NCI-H2171 treated with DMSO at 0.1 percent for 48 hours (cell line): Measurements from ENCODE around the gene PSMB7.

Experiments used
- DNase-seq: peaks from one replicate; lab custom pipeline; 2025; lab: John Stamatoyannopoulos, UW

PSMB7 gene

DNA sequence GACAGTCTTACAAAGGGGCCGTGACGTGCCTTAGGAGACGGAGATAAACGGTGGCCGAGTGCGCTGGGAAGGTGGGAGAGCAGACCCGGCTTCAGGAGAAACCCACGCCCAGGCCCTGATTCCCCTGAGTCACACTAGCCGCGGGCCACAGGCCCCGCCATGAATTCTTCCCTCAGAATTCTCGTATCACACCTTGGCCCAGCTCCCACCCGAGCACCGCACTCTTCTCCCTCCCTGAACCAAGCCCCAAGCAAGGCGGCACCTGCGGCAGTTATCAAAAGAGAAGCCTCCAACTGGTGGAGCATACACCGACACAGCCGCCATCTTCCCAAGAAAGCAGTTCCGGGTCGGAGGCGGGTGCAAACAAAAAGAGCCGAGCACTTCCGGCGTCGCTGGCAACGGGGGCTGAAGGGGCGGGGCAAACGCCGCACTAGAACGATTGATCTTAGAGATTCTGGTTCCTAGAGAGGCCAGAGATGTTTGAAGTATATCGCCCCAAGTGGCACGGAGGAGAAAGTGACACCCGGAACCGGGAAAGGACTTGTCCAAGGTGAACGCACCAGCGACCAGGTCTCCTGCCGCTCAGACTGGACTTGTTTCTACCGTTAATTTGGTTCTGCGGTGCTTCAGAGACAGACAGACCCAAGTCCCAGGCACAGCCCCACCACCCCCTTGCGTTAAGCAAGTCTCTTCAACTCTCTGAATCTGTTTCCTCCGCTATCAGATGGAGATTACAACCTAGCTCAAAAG is at the start of gene PSMB7:
Gene PSMB7, minus strand, starts transcription at position 341 of the 750 bp plus-strand sequence. Its CDS starts 17 bp downstream, at position 324.
- peak; percentile 98 for DNase-seq

DNA sequence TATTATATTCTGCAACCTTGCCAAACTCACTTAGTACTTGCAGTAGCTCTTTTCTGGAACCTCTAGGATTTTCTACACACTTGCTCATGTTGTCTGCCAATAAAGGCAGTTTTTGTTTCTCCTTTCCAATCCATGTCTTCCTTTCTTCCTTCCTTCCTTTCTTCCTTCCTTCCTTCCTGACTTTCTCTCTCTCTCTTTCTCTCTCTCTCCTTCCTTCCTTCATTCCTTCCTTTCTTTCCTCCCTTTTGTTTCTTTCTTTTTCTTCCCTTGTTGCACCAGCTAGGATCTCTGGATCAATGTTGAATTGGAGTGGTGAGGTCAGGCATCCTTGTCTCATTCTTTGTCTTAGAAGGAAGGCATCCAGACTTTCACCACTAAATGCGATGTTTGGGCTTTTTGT is 47.5 kb upstream of the PSMB7 start:
- DNase-seq, result no peak

DNA sequence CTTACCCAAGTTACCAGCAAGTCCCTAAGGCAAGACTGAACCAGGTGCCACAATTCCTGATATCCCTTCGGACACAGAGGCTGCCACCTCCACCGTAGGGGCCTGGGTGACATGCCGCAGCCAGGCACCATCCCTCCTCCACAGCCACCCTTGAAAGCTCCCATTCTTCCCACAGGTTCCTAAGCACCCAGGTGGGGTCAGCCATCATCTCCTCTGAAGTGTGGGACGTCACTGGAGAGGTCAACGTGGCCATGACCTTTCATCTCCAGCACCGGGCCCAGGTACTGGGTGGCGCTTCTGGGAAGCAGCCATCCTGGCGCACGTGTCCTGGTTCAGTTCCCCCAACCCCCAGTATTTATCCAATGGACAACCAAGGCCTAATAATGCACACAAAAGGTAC is 43.2 kb upstream of the PSMB7 start:
- DNase-seq, result no peak

DNA sequence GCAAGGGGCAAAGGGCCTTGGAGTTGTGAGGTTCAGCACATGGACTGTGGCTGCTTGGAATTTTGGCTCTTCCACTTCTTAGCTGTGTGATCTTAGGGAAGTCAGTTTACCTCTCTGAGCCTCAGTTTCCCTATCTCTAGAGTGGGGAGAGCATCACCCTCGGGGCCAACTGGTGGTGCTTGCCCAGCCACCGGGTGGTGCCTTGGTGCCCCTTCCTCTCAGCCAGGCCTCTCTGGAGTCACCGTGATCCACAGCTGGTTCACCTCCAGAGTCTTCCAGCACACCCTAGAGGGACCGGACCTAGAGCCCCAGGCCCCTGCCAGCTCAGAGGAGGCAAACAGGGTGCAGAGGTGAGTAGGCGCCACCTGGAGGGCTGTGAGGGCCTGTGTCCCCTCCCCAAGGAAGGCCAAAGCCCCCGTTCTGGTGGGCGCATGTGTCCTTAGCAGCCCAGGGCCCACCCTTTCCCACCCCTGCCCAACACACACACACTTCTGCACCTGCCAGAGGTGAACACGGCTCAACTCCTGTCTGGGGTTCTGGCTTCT is 42.7 kb upstream of the PSMB7 start:
- no peak for DNase-seq

DNA sequence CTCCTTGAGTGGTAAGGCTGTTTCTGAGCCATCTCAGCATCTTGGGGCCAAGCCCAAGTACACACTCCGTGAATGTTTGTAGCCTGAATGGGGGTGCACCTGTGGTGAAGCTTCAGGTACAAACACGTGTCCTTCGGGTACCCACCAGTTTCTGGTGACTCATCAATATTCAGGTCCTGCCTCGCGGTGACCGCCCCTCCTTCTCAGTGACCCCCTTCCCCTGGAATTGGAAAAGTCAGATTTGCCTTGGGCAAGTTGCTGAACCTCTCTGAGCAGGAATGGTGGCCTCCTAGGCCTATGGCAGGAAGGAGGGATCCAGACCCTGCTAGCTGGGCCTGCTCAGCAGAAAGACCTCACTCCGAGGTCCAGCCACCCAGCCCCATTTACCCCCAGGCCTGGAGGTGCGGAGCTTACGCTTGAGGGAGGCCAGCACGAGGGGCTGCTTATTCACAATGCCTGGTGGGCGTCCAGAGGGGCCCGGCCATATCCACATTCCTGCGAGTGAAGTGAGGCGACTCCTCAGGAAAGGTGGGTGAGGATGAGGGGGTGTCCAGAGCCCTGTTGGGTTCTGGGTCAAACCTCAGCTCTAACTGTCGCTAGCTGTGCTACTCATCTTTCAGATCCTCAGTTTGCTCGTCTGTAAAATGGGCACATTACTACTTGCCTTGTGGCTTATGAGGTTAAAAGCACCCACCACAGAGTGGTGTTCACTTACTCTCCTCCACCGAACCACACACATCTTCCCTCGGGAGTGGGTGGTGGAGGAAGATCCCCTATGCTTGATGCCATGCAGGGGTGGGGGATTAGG is 42.0 kb upstream of the PSMB7 start:
- no peak for DNase-seq

GRCh38 chr9:124456341-124457078 is 41.3 kb upstream of the PSMB7 start:
- no peak for DNase-seq

DNA sequence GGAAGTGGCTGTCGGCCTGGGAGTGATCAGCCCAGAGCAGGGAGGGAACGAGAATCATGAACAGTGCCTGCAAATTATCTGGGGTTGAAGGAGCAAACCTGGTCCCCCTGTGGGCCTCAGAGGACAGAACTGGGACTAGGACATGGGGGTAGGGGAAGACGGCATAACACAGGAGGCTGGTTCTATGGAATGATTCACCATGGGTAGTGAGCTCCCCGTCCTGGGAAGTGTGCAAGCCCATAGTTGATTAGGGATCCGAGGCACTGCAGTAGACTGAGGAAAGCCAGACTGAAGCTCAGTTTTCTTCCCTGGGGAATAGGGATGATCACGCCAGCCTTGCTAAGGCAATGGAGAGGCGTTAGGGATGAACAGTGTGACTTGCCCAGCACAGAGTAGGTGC is 40.6 kb upstream of the PSMB7 start:
- DNase-seq, result no peak

- no peak for DNase-seq
Measured at GRCh38 chr9:124454791-124455443, 39.7 kb upstream of the PSMB7 start.

- no peak for DNase-seq
Measured at GRCh38 chr9:124454296-124454695, 39.1 kb upstream of the PSMB7 start.

DNA sequence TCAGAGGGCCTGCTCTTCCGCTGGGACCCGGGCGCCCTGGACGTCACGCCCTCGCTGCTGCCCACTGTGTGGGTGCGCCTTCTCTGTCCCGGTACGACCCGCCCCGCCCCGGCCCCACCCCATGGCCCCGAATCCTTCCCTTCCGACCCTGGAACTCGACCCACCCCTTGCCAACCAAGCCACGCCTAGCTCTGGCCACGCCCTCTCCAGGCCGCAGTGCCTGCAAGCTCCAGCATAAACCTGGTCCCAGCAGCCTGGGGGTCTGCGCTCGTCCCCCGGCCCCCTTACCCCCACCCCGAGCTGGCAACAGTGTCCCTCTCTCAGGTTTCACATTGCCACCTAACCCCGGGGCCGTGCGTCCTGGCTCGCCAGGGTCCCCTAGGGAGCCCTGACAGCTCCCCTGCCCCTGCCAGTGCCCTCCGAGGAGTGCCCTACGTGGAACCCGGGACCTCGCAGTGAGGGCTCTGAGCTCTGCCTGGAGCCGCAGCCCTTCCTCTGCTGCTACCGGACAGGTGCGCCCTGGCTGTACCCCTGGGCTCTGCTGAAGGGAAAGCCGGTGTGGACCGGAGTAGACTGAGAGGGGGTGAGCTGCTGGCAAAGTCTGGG is 38.4 kb upstream of the PSMB7 start:
- DNase-seq, result no peak

GRCh38 chr9:124452841-124453585 is 37.8 kb upstream of the PSMB7 start:
- DNase-seq, result no peak

GRCh38 chr9:124452326-124452725 is 37.1 kb upstream of the PSMB7 start:
- DNase-seq, result no peak

DNA sequence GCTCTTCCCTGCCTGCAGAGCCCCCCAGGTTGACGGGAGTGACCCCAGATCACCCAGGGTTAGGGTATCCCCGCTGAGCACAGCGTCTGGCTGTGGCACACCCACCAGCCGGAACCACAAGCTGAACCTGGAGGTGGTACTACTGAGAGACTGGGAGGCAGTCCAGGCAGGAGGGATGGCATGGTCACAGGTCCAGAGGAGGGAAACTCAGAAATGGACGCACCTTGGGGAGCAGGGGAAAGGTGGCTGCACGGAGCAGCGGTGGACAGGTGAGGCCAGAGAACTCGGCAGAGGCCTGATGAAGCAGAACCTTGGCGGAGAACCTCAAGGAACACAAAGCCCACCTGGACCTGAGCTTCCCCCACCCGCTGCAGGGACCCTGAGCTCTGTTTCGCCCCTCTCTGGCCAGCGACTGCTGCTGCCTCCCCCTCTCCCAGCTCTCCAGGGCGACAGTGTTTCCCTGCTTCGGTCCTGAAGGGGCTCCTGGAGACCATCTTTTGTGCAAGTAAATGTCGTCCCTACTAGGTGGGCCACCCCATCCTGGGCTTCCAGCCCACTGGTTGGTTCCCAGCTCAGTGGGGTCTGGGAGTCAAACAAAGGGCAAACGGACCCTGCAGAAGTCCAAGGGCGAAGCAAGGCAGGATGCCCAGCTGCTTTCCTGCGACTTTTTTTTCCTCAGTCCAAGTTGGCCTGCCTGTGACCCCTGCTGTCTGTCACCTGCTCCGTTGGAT is 35.9 kb upstream of the PSMB7 start:
- no peak for DNase-seq

- DNase-seq, result peak; percentile 59
Measured at GRCh38 chr9:124450241-124450924, 35.1 kb upstream of the PSMB7 start, which contains the start of gene ADGRD2. Gene ADGRD2 (plus strand): TSS chr9:124450451. CDS start chr9:124451667, 1,216 bp downstream.

- no peak for DNase-seq
Measured at GRCh38 chr9:124449381-124450151, 34.3 kb upstream of the PSMB7 start.

DNA sequence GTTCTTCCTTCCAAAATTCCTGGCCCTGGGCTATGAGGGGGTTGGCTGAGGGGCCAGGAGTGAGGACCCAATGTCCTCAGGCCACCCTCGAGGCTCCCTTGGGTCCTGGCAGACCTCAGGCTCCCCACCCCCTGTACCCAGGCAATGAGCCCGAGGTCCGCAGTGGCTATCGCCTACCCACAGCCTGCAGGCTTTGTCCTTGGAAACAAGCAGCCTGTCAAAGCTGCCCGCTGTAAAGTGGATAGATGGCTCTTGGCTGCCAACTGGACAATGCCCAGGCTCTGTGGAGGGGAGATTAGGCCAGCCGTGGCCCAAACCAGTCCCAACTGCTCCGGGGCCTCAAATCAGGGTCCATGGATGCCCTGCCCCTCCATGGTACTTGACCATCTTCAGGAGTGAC is 32.8 kb upstream of the PSMB7 start:
- DNase-seq, result no peak

DNA sequence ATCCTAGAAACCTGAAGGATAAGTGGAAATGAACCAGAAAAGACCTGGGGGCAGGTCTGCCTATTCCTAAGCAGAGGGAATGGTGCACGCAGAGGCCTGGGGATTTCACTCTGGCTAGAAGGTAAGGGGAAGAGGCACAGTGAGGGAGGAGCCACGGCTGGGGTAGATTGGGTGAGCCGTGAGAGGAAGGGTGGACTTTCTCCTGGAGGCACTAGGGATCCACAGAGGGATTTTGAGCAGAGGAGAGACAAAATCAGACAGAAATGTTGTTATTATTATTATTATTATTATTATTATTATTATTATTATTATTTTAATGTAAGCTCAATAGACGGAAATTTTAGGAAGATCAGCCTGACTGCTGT is 32.0 kb upstream of the PSMB7 start:
- no peak for DNase-seq

DNA sequence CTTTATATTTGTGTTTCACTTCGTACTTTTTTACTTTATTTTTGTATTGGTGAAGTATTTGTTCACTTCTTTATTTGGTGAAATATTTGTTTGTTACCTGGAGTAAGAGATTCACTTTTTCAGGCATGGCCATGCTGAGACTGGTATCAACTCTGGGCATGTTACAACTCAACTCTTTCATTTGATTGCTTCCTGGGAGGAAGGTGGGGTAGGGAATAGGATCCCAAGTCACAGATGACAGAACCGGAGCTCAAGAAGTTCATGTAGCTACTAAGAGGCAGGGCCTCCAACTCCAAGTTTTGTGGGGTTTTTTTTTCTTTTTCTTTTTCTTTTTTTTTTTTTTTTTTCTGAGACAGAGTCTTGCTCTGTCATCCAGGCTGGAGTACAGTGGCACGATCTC is 28.9 kb upstream of the PSMB7 start:
- peak; percentile 74 for DNase-seq

- DNase-seq, result no peak
Measured at GRCh38 chr9:124443625-124444024, 28.4 kb upstream of the PSMB7 start.
